NCI-H1417 treated with DMSO at 0.1 percent for 48 hours (cell line): ENCODE results near the gene HYCC2.
A peak's percentile ranks its signal among the peaks of the same experiment; 100 is the strongest.
"Not testable (repeated sequence)": the region's sequence is repeated elsewhere in the genome, so short reads cannot be mapped to it uniquely, and the experiment has no call there.

Experiments
- DNase-seq: peaks from one replicate; lab custom pipeline; 2025; lab: John Stamatoyannopoulos, UW

Gene HYCC2

GRCh38 chr2:201071479-201072200 lies at the start of gene HYCC2, which contains the start of gene NDUFB3:
Gene HYCC2, minus strand, starts transcription at chr2:201071671. Its CDS starts 47,662 bp downstream, at chr2:201024009.
Gene NDUFB3, plus strand, starts transcription at chr2:201072001. Its CDS starts 6,882 bp downstream, at chr2:201078883.
- peak; percentile 80 for DNase-seq

GRCh38 chr2:201118961-201119854 lies 47.7 kb upstream of the HYCC2 start:
- DNase-seq, result no peak

- DNase-seq, result no peak
These were observed 46.9 kb upstream of the HYCC2 start for GRCh38 chr2:201118121-201118960.

GRCh38 chr2:201117735-201118094 lies 46.2 kb upstream of the HYCC2 start:
- DNase-seq, result not testable (repeated sequence)

GRCh38 chr2:201116959-201117734 lies 45.7 kb upstream of the HYCC2 start:
- DNase-seq, result no peak

- DNase-seq, result peak; percentile 22
These were observed 44.9 kb upstream of the HYCC2 start, which contains the start of gene CFLAR for GRCh38 chr2:201116115-201116958. Gene CFLAR, plus strand, starts transcription at chr2:201116164. Its CDS starts 13,702 bp downstream, at chr2:201129866.

GRCh38 chr2:201114846-201115245 lies 43.4 kb upstream of the HYCC2 start:
- no peak for DNase-seq

- DNase-seq, result no peak
These were observed 42.9 kb upstream of the HYCC2 start for GRCh38 chr2:201114350-201114749.

GRCh38 chr2:201111096-201111495 lies 39.6 kb upstream of the HYCC2 start:
- no peak for DNase-seq

- no peak for DNase-seq
These were observed 39.1 kb upstream of the HYCC2 start for GRCh38 chr2:201110615-201111014.

- no peak for DNase-seq
These were observed 37.7 kb upstream of the HYCC2 start for GRCh38 chr2:201109186-201109585.

GRCh38 chr2:201108341-201108740 lies 36.9 kb upstream of the HYCC2 start:
- DNase-seq, result no peak

GRCh38 chr2:201107624-201108023 lies 36.2 kb upstream of the HYCC2 start:
- DNase-seq, result no peak

GRCh38 chr2:201105759-201106158 lies 34.3 kb upstream of the HYCC2 start:
- DNase-seq, result no peak

GRCh38 chr2:201100497-201100896 lies 29.0 kb upstream of the HYCC2 start:
- DNase-seq, result no peak

- no peak for DNase-seq
These were observed 22.1 kb upstream of the HYCC2 start for GRCh38 chr2:201093573-201093972.

GRCh38 chr2:201090574-201090973 lies 19.1 kb upstream of the HYCC2 start:
- DNase-seq, result no peak

- no peak for DNase-seq
These were observed 13.4 kb upstream of the HYCC2 start for GRCh38 chr2:201084863-201085262.

GRCh38 chr2:201074996-201075395 lies 3.5 kb upstream of the HYCC2 start:
- no peak for DNase-seq

GRCh38 chr2:201073071-201073470 lies 1.6 kb upstream of the HYCC2 start:
- DNase-seq, result no peak
